ENCODE results near the gene PKD1L1.
A peak's percentile ranks its signal among the peaks of the same experiment; 100 is the strongest.

The PKD1L1 gene

DNA sequence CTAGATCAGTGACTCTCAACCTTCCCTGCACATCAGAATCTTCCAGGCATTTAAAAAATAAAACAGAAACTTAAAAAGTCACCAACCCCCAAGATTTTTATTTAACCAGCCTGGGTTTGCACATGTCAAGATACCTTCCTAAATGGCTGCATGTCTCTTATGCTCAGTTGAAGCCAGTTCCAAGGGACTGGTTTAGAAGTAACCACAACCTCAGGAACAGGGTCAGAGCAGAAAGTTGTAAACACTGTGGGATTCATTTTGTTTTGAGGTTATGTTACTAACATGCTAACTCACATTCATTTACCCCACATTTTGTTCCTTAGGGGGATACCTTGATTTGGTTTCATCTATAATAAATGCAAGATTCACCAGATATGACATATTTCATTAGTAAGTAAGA lies 72.9 kb downstream of the PKD1L1 start:
- no peak for DNase-seq (ENCODE audit: low read depth in 2 of 2)

GRCh38 chr7:47873762-47874161 lies 74.5 kb downstream of the PKD1L1 start:
- DNase-seq (ENCODE audit: low read depth in 2 of 2): no peak

GRCh38 chr7:47867286-47867685 lies 81.0 kb downstream of the PKD1L1 start:
- no peak for DNase-seq (ENCODE audit: low read depth in 2 of 2)

GRCh38 chr7:47866120-47866519 lies 82.1 kb downstream of the PKD1L1 start:
- no peak for DNase-seq (ENCODE audit: low read depth in 2 of 2)

GRCh38 chr7:47852330-47853245 lies 95.7 kb downstream of the PKD1L1 start:
- DNase-seq (ENCODE audit: low read depth in 2 of 2): no peak

DNA sequence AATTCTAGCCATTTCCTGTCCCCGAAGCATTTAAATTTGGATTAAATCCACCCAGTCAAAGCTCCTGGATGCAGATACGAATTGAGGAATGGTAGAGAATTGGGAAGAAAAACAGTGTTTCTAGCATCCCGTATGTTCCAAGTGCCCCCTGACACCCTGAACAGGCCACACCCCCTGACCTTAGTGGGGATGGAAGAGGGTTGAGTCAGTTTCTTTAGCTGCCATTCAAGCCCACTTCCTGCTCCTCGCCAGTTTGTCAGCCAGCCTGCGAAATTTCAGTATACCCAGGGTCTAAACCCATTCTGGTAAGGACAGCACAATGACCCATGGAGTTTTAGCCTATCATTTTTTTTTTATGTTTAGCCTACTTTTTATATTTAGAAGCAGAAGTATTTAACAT lies 101.1 kb downstream of the PKD1L1 start:
- no peak for DNase-seq (ENCODE audit: low read depth in 2 of 2)

- DNase-seq (ENCODE audit: low read depth in 2 of 2): no peak
Observed at GRCh38 chr7:47846138-47846836, 102.0 kb downstream of the PKD1L1 start.

- no peak for DNase-seq (ENCODE audit: low read depth in 2 of 2)
Observed at GRCh38 chr7:47844311-47844710, 104.0 kb downstream of the PKD1L1 start.

DNA sequence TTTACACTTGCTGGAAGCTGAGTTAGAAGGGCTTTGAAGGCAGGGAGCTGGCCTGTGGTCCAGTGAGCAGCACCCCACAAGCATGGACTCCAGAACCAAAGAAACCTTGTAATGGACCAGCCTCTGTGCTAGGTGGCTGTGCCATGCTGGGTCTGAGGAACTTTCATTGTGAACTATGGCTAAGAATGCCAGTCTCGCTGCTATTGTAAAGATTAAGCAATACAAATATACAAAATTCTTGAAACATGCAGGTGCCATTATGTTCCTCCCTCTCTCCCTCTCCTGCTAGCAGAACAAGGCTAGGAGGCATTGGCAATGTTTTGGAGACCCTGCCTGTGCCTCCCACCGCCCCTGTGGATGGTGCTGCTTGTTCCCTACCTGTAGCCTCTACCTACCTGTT lies 105.0 kb downstream of the PKD1L1 start:
- DNase-seq (ENCODE audit: low read depth in 2 of 2): no peak

GRCh38 chr7:47839381-47839780 lies 108.9 kb downstream of the PKD1L1 start:
- no peak for DNase-seq (ENCODE audit: low read depth in 2 of 2)

GRCh38 chr7:47837826-47838225 lies 110.4 kb downstream of the PKD1L1 start:
- no peak for DNase-seq (ENCODE audit: low read depth in 2 of 2)

GRCh38 chr7:47836503-47837202 lies 111.6 kb downstream of the PKD1L1 start:
- no peak for DNase-seq (ENCODE audit: low read depth in 2 of 2)

DNA sequence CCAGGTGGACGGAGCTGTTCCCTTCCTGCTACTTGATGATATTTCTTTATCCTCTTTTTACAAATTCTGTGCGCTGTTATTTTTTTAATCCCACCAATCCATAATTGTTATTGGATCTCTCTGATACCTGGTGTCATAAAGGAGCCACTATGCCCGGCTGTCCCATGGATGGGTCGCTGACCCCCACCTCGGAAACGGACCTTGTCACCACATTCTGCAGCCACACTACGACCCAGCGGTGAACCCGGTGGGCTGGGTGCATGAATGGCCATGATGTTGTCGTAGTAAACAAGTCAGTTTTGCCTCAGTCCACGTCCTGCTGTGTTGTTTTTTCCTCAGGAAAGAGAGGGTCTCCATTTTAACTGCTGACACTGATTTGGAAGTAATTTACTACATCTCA lies 112.2 kb downstream of the PKD1L1 start:
- no peak for DNase-seq (ENCODE audit: low read depth in 2 of 2)

- DNase-seq (ENCODE audit: low read depth in 2 of 2): no peak
Observed at GRCh38 chr7:47833211-47833610, 115.1 kb downstream of the PKD1L1 start.

- no peak for DNase-seq (ENCODE audit: low read depth in 2 of 2)
Observed at GRCh38 chr7:47832105-47832715, 116.1 kb downstream of the PKD1L1 start.

DNA sequence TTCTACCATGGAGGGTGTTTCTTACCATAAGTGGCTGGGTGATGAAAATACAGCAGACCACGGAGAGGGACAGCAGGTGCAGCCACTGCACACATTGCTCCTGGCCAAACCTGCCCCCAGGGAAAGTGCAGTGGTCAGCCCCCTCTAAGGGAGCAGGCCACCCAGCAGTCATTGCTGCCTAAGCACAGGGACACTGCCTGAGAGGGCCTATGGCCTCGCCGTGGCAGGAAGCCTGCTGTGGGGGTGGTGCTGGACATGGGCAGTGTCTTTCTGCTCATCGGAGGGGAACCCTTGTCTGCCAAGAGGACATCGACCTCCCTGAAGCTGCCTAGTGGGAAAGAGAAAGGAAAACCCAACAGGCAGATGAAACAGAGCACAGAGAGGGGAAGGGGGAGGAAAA lies 118.3 kb downstream of the PKD1L1 start:
- no peak for DNase-seq (ENCODE audit: low read depth in 2 of 2)

DNA sequence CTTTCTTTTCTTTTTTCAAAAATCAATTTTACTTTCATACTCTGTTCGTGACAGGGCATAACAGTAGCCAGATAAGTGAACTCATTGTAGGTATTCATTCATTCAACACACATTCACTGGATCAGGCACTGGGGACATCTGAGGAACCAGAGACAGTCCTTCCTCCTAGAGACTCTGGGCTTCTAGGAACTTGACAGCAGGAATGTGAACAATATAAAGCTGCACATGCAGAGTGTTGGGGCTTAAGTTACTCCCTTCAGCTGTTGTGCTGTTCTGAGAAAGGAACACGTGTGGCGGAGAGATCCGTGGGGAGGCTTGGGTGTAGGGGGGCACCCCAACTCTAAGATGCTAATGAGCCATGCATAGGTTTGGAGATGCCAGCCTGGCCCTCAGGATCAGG lies 120.4 kb downstream of the PKD1L1 start:
- no peak for DNase-seq (ENCODE audit: low read depth in 2 of 2)

DNA sequence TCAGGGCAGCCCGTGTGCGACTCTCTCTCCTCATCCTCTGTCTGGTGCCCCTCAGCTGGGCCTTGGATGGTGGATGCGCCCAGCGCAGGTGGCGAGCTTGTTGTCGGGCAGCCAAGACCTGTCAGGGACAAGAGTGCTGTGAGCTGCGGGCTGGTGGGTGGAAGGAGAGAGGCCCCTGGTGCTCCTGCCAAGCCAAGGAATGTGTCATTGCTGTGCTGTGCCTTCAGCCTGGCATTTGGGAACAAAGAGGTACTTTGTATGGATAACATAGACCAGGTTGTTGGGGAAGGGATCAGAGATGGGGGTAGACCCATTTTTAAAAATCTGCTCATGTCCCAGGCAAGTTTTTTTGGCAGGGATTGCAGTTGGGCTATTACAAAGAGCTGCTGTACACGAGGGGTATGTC lies 120.9 kb downstream of the PKD1L1 start:
- no peak for DNase-seq (ENCODE audit: low read depth in 2 of 2)

DNA sequence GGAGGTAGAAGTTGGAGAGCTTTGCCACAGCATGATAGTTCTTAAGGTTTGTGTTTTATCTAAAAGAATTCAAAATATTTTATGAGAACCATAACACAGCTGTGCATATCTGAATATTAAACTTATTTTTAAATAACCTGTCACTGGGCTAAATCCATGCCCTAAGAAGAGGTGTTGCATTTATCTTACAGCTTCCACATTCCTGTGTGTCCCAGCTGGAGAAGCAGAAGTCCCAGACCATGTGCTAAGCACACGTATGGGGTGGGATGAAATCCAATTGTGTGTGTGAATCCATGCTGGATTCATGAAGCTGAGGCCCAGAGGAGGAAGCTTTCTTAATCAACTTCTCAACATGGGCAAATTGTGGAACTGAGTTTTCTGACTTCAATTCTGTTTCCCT lies 121.5 kb downstream of the PKD1L1 start:
- DNase-seq (ENCODE audit: low read depth in 2 of 2): no peak

- DNase-seq (ENCODE audit: low read depth in 2 of 2): no peak
Observed at GRCh38 chr7:47819607-47819920, 128.7 kb downstream of the PKD1L1 start.

- peak in 1 of 2 experiments; percentile 46 for DNase-seq (ENCODE audit: low read depth in 2 of 2)
Observed at GRCh38 chr7:47818796-47819606, 129.3 kb downstream of the PKD1L1 start.
